Measurements from ENCODE around the gene WDPCP.

DNA sequence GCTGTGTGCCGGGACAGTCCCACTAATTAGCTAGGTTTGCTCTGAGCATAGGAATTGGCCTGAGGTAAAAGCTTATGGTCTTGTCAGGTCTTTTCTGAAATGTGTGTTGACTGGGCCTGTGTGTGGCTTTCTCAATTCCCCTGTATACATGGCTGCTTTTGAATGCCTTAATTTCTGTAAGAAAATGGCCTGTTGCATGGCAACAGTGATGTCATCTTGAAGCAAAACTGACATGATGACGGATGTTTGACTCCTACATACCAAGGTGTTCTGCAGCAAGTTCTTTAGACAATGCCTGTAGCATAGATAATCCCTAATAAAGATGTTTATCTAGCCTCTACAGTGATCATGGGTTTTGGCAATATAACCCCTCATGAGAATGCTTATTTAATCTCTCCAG, 339.1 kb downstream of the WDPCP start:
- TF ChIP-seq CTCF (IDR thresholded peaks at IDR 0.05), result no peak
- no peak for TF ChIP-seq POLR2A (IDR thresholded peaks at IDR 0.05)
- TF ChIP-seq EP300 (IDR thresholded peaks at IDR 0.05; ENCODE audit: low read depth), result no peak
- no peak for TF ChIP-seq POLR2AphosphoS5 (IDR thresholded peaks at IDR 0.05)
